ENCODE results near the gene VARS2.
"Not testable (repeated sequence)": the region's sequence is repeated elsewhere in the genome, so short reads cannot be mapped to it uniquely, and the experiment has no call there.

The VARS2 gene

DNA sequence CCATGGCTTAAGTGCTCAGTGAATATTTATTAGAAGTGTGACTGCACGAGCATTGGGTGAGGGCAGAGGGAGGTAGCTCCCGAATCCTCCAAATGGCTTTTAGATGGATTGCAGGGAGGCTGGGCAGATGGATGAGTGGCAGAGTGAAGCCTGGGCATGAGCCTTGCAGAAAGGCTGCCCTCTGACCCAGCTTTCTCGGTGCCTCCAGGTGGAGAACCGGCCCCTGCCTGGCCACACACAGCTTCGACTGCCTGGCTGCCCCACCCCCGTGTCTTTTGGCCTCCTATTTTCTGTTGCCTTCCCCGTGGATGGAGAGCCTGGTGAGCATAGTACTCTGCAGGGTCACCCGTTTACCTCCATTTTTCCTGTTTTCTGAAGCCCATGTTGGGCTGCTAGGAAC is 3.4 kb downstream of the VARS2 start:
- no peak overlapping the region for H3K4me3 ChIP-seq (ENCODE audit: low read depth, low read length)
- no peak for DNase-seq (ENCODE audit: low read depth)

DNA sequence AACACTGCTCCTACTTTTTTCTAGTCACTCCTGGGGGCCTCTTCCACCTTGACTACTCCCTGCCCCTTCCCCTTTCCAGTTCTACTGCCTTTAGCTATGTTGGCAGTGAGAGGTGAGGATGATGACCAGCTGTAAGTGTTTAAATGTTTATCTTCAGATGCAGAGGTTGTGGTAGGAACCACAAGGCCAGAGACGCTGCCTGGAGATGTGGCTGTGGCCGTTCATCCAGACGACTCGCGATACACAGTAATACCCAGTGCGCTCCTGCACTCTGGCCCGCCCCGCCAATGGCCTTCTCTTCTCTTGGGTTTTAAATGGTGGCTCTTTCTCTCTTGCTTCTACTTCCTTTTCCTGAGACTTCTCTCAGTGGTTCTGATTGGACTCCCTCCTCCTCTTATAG is 4.6 kb downstream of the VARS2 start:
- no peak for DNase-seq (ENCODE audit: low read depth)
- H3K4me3 ChIP-seq (ENCODE audit: low read depth, low read length) = no peak overlapping the region

- H3K4me3 ChIP-seq (ENCODE audit: low read depth, low read length) = no peak overlapping the region
- DNase-seq (ENCODE audit: low read depth) = no peak
Observed at GRCh38 chr6:30922447-30922852, 8.4 kb downstream of the VARS2 start.

DNA sequence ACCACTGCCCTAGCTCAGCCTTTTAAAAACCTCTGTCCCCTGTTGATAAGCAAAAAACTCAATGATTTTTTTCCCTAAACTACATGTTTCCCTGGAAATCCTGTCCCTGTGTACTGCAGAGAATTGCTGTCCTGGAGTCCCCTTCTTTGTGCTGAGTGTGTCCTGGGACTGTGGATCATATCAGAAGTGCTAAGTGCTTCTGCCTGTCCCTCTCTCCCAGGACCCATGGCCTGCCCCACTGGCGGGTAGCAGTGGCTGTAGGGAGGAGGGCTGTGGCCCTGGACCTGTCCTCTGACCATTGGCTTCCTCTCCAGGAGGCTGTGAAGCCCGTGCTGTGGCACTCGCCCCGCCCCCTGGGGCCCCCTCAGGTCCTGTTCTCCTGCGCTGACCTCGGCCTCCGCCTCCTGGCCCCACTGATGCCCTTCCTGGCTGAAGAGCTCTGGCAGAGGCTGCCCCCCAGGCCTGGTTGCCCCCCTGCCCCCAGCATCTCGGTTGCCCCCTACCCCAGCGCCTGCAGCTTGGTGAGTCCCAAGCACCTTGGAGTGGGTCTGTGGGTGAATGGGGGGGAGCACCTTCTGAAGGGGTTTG is 10.1 kb downstream of the VARS2 start:
- not testable (repeated sequence) for DNase-seq (ENCODE audit: low read depth)

DNA sequence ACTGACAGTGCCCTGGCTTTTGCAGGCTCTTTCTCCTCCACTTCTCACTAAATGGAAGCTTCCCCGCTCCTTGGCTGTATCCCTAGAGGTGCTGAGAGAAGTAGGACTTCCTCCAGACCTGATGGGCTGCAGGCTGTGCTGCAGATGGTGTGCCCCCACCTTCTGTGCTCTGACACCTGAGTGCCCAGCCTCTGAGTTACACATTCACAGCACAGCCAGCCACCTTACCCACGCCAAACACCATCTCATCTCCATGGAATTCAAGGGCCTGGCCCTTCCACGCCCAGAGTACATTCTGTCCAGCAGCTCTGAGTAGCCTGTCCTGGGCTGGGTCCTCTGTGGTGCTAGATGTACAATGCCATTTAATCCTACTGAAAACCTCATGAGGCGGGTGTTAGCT is 12.6 kb downstream of the VARS2 start:
- H3K4me3 ChIP-seq (ENCODE audit: low read depth, low read length) = no peak overlapping the region
- no peak for DNase-seq (ENCODE audit: low read depth)

More for the DNA sequence above, 10.1 kb downstream of the VARS2 start:
- not testable (repeated sequence) for H3K4me3 ChIP-seq (ENCODE audit: low read depth, low read length)

DNA sequence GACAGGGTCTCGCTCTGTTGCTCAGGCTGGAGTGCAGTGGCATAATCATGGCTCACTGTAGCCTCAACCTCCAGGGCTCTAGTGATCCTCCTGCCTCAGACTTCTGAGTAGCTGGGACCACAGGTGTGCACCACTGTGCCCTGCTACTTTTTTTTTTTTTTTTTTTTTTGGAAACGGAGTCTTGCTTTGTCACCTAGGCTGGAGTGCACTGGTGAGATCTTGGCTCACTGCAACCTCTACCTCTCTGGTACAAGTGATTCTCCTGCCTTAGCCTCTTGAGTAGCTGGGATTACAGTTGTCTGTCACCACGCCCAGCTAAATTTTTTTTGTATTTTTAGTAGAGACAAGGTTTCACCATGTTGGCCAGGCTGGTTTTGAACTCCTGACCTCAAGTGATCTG is 13.0 kb downstream of the VARS2 start:
- DNase-seq (ENCODE audit: low read depth); H3K4me3 ChIP-seq (ENCODE audit: low read depth, low read length): not testable (repeated sequence)

DNA sequence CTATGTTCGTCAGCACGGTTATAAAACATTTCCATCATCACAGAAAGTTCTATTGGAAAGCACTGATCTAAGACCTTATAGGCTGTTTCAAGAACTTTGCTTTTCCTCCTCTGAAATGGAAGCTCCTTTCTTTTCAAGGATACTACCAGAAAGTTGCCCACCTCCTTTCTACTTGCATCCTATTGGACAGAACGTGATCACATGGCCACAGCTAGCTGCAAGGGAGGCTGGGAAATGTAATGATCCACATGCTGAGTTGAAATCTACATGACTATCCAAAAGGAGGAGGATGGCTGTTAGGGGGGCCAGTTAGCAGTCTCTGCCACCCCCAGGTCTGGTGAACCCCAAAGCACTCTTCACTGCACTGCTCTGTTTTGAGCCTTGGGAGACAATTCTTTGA is 14.6 kb downstream of the VARS2 start:
- H3K4me3 ChIP-seq (ENCODE audit: low read depth, low read length) = no peak overlapping the region
- DNase-seq (ENCODE audit: low read depth) = no peak

- DNase-seq (ENCODE audit: low read depth) = no peak
- no peak overlapping the region for H3K4me3 ChIP-seq (ENCODE audit: low read depth, low read length)
Observed at GRCh38 chr6:30930506-30930905, 16.5 kb downstream of the VARS2 start.

- no peak overlapping the region for H3K4me3 ChIP-seq (ENCODE audit: low read depth, low read length)
- no peak for DNase-seq (ENCODE audit: low read depth)
Observed at GRCh38 chr6:30931272-30931671, 17.2 kb downstream of the VARS2 start.

DNA sequence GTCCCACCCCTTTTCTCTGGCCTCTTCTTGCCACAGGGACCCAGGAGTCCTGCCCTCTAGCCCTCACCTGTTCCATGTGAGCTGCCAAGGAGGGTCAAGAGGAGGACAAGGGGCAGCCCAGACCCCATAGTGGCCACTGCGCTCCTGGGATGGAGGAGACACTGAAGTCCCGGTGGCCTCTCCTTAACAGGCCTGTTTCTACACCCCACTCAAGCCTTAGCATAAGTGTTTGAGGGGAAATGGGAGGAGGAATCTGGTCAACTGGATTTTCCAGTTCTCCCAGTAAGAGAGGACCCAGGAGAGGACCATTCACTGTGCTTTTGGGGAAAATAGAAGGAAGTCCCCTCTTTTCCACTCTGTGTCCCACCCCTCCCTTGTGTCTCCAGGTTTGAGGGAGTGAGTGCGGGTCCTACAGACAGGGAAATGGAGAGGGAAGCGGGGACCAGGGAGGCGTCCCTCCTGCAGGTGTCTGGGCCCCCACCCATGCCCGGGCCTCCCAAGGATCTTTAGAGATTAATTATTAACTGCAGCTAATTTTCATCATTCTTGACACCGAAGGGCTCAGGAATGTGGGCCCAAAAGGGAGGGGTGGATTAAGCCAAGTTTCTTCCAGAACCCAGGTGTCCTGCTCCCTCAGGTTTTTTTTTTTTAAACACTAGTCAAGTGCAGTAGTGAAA is 18.1 kb downstream of the VARS2 start, which contains the start of gene SFTA2:
Gene SFTA2 (minus strand): TSS at position 202 of the 677 bp plus-strand sequence. CDS start 74 bp downstream, at position 128.
- DNase-seq (ENCODE audit: low read depth) = no peak
- H3K4me3 ChIP-seq (ENCODE audit: low read depth, low read length) = no peak within 1 kb of the TSS

GRCh38 chr6:30932665-30933365 is 18.8 kb downstream of the VARS2 start:
- no peak for DNase-seq (ENCODE audit: low read depth)
- no peak overlapping the region for H3K4me3 ChIP-seq (ENCODE audit: low read depth, low read length)

GRCh38 chr6:30935018-30935417 is 21.0 kb downstream of the VARS2 start:
- H3K4me3 ChIP-seq (ENCODE audit: low read depth, low read length) = no peak overlapping the region
- DNase-seq (ENCODE audit: low read depth) = no peak

DNA sequence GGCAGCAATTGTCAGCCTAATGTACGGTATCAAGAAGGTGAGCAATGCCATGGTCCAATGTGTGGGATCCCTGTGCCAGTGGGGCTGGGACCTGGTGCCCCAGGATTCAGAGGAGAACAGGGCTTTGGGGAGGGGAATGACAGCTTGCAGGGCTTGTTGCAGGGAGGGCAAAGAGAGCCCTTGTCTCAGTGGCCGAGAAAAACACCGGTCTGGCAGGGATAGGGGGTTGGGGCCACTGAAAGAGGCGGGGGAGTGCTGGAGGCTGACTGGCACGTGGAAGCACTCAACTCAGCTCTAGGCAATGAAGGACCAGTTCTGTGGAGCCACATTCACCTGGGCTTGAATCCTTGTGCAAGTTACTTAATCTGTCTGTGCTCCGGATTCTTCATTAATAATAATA is 23.2 kb downstream of the VARS2 start:
- DNase-seq (ENCODE audit: low read depth) = no peak
- H3K4me3 ChIP-seq (ENCODE audit: low read depth, low read length) = no peak overlapping the region

- no peak for DNase-seq (ENCODE audit: low read depth)
- no peak overlapping the region for H3K4me3 ChIP-seq (ENCODE audit: low read depth, low read length)
Observed at GRCh38 chr6:30938730-30939129, 24.7 kb downstream of the VARS2 start.

DNA sequence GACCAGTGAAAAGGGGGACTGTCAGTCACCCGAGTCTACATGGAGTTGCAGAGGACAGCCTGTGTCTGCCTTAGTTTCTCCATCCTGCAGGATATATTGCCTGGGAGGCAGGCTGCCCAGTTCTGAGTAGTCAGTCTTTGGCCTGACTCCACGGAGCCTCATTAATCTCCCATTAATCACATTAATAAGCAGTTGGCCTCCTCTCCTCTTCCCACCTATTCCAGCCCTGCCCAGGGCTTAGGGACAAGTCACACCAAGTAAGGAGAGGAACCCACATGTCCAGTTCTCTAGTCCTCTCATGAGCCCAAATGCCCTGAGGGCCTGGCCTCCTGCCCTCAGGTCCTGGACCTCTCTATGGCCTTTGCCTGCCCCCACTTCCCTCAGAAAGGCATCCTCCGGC is 25.4 kb downstream of the VARS2 start:
- DNase-seq (ENCODE audit: low read depth) = no peak
- no peak overlapping the region for H3K4me3 ChIP-seq (ENCODE audit: low read depth, low read length)

DNA sequence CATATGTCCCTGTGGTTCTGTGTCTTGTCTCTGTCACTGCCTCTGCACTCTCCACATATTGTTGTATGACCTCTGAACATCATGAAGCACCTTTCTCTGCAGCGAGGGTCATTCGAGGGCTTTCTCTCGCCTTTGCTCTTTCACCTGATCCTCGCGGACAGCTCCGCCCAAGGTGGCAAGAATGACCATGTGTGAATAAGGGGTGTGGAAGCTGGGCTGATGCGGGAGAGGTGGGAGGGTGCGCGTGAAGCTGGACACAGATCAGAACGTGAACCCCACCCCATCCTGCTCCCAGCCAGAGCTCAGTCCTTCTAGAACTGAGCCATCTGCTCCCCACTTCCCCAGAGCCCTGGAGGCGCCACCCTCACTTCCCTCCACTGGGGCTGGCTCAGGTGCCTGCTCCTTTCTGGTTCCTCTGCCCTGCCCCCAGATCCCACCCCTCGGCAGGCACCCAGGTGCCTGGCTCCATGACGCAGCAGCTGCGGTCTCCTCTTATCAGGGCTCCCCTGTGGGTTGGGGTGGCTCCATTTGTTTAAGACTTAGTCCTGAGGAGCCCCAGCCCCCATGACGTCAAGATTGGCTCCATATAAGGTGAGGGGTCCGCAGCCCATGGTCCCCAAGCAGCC is 26.4 kb downstream of the VARS2 start, which contains the start of gene MUCL3:
Gene MUCL3 (plus strand): TSS at position 613 of the 626 bp plus-strand sequence. CDS start 27 bp downstream, outside the sequence.
- no peak within 1 kb of the TSS for H3K4me3 ChIP-seq (ENCODE audit: low read depth, low read length)
- no peak for DNase-seq (ENCODE audit: low read depth)

- peak; percentile 8 for DNase-seq (ENCODE audit: low read depth)
- H3K4me3 ChIP-seq (ENCODE audit: low read depth, low read length) = no peak overlapping the region
Observed at GRCh38 chr6:30942338-30943060, 28.5 kb downstream of the VARS2 start.

- no peak for DNase-seq (ENCODE audit: low read depth)
- no peak overlapping the region for H3K4me3 ChIP-seq (ENCODE audit: low read depth, low read length)
Observed at GRCh38 chr6:30944051-30944450, 30.0 kb downstream of the VARS2 start.

DNA sequence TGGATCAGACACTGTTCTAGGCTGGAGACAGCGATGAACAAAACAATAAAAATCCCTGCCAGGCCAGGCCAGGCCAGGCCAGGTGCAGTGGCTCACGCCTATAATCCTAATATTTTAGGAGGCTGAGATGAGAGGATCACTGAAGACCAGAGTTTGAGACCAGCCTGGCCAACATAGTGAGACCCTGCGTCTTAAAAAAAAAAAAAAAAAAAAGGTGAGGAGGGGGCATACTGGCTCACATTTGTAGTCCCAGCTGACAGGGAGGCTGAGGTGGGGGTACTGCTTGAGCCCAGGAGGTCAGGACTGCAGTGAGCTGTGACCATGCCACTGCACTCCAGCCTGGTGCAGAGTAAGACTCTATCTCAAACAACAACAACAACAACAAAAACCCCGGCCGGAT is 31.2 kb downstream of the VARS2 start:
- no peak for DNase-seq (ENCODE audit: low read depth)
- no peak overlapping the region for H3K4me3 ChIP-seq (ENCODE audit: low read depth, low read length)

DNA sequence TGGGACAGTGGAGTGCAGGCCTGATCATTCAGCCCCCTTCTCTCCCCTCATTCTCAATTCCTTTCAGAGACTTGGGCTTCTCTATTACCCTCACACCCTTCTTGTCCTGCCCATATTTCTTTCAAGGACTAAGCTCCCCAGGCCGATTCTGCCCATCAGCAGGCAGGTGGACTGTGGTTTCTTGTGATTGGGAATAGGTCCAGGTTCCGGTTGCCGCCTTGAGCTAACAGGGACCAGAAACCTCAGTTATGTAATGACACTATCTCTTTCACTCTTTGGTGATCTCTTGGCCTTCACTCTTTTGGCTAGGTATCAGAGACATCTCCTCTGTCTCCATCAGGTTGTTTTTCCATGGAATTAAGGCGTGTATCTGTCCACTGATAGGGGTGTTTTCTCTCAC is 33.2 kb downstream of the VARS2 start:
- no peak for DNase-seq (ENCODE audit: low read depth)
- H3K4me3 ChIP-seq (ENCODE audit: low read depth, low read length) = no peak overlapping the region
